ENCODE measurements around the gene SCYL1.

Gene SCYL1

GRCh38 chr11:65585396-65586246 is 60.7 kb downstream of the SCYL1 start:
- DNase-seq (ENCODE audit: low read depth): no peak

- no peak for DNase-seq (ENCODE audit: low read depth)
These were observed 61.4 kb downstream of the SCYL1 start for GRCh38 chr11:65586247-65586630.

GRCh38 chr11:65586676-65587075 is 61.8 kb downstream of the SCYL1 start:
- DNase-seq (ENCODE audit: low read depth): no peak
